Measurements from ENCODE around the gene ACTR3.

- no peak for TF ChIP-seq EZH2 (IDR thresholded peaks at IDR 0.05; ENCODE audit: insufficient read depth, low read length)
- TF ChIP-seq CTCF (IDR thresholded peaks at IDR 0.05; ENCODE audit: insufficient read depth, low read depth, low read length): no peak
These were observed 84.8 kb downstream of the ACTR3 start for GRCh38 chr2:113974727-113975126.
